Ishikawa (cell line): Measurements from ENCODE around the gene CDH13.

Source experiments
- CREB1 ChIP-seq: IDR thresholded peaks from 2 replicates; pipeline ENCODE4 v1.6.1; 2012; ENCODE audit warnings: low read depth
- USF1 ChIP-seq: IDR thresholded peaks from 2 replicates; pipeline ENCODE4 v1.6.1; 2012

- TF ChIP-seq CREB1 (no peak), USF1 (no peak)
Observed at GRCh38 chr16:82630688-82631087, 3.9 kb downstream of the CDH13 start.
